ENCODE data around the gene COPZ2. TPM values are rescaled to one million over a fixed set of nuclear protein-coding genes. Genes with fewer than 3 reads are reported as not detected.
A peak's percentile ranks its signal among the peaks of the same experiment; 100 is the strongest.

COPZ2 gene
- total RNA-seq, 2 donors from 2014 or later, result not detected

- 5 to 10% methylated on average over 15 to 26 of the region's 26 CpGs for WGBS, 2 experiments (ENCODE audit: insufficient coverage in 1 of 2, insufficient read length in 1 of 2)
- peak overlapping the region; percentile 87 for H3K9ac ChIP-seq (ENCODE audit: extremely low read depth, low read length, poor library complexity, severe bottlenecking)
- no peaks in the 10 kb centered on the region for H3K27me3 ChIP-seq (ENCODE audit: control insufficient read depth, insufficient read depth, low read length, poor library complexity, severe bottlenecking)
- peaks cover 11% of the 10 kb centered on the region for H3K4me1 ChIP-seq (ENCODE audit: control insufficient read depth, insufficient read depth, low read length)
- H3K36me3 Mint-ChIP-seq (ENCODE audit: low read depth), result peaks cover 18% of the 10 kb centered on the region
- no peaks in the 10 kb centered on the region for H3K9me3 Mint-ChIP-seq
- peak; percentile 61 for DNase-seq
- peaks cover 19% of the 10 kb centered on the region for H3K36me3 ChIP-seq (ENCODE audit: control insufficient read depth, insufficient read depth, low read length)
- peaks cover 32% of the 10 kb centered on the region for H3K4me1 Mint-ChIP-seq
- H3K4me3 Mint-ChIP-seq, result peak overlapping the region; percentile 89
- H3K4me3 ChIP-seq (ENCODE audit: low read length), result peak overlapping the region; percentile 98
- H3K27me3 Mint-ChIP-seq (ENCODE audit: insufficient read depth), result peaks cover 10% of the 10 kb centered on the region
- H3K27ac ChIP-seq (ENCODE audit: low read depth, low read length), result peak overlapping the region; percentile 91
- H3K27ac Mint-ChIP-seq, result peak overlapping the region; percentile 100
- TF ChIP-seq CTCF (conservative IDR thresholded peaks at IDR 0.05), result no peak
- no peaks in the 10 kb centered on the region for H3K9me3 ChIP-seq (ENCODE audit: control insufficient read depth, low read length)
These were observed 9.6 kb upstream of the COPZ2 start for GRCh38 chr17:48047113-48047740.

- no peak for TF ChIP-seq CTCF (conservative IDR thresholded peaks at IDR 0.05)
- peak overlapping the region; percentile 89 for H3K4me3 Mint-ChIP-seq
- peak overlapping the region; percentile 98 for H3K4me3 ChIP-seq (ENCODE audit: low read length)
- H3K27ac Mint-ChIP-seq, result no peak overlapping the region
- peaks cover 10% of the 10 kb centered on the region for H3K36me3 Mint-ChIP-seq (ENCODE audit: low read depth)
- H3K9me3 ChIP-seq (ENCODE audit: control insufficient read depth, low read length), result no peaks in the 10 kb centered on the region
- H3K4me1 Mint-ChIP-seq, result peaks cover 23% of the 10 kb centered on the region
- H3K27ac ChIP-seq (ENCODE audit: low read depth, low read length), result no peak overlapping the region
- H3K9me3 Mint-ChIP-seq, result no peaks in the 10 kb centered on the region
- WGBS, 2 experiments (ENCODE audit: insufficient coverage in 1 of 2, insufficient read length in 1 of 2), result 97 to 98% methylated on average over 7 of the region's 7 CpGs
- H3K4me1 ChIP-seq (ENCODE audit: control insufficient read depth, insufficient read depth, low read length), result peaks cover 10% of the 10 kb centered on the region
- H3K9ac ChIP-seq (ENCODE audit: extremely low read depth, low read length, poor library complexity, severe bottlenecking), result no peak overlapping the region
- peaks cover 15% of the 10 kb centered on the region for H3K27me3 Mint-ChIP-seq (ENCODE audit: insufficient read depth)
- H3K36me3 ChIP-seq (ENCODE audit: control insufficient read depth, insufficient read depth, low read length), result peaks cover 10% of the 10 kb centered on the region
- DNase-seq, result no peak
- no peaks in the 10 kb centered on the region for H3K27me3 ChIP-seq (ENCODE audit: control insufficient read depth, insufficient read depth, low read length, poor library complexity, severe bottlenecking)
These were observed 8.7 kb upstream of the COPZ2 start for GRCh38 chr17:48046296-48046695.

GRCh38 chr17:48045316-48046001 is 7.9 kb upstream of the COPZ2 start:
- peaks cover 2% of the 10 kb centered on the region for H3K36me3 Mint-ChIP-seq (ENCODE audit: low read depth)
- 70 to 81% methylated on average over 3 to 8 of the region's 8 CpGs for WGBS, 2 experiments (ENCODE audit: insufficient coverage in 1 of 2, insufficient read length in 1 of 2)
- no peaks in the 10 kb centered on the region for H3K27me3 ChIP-seq (ENCODE audit: control insufficient read depth, insufficient read depth, low read length, poor library complexity, severe bottlenecking)
- no peak overlapping the region for H3K27ac ChIP-seq (ENCODE audit: low read depth, low read length)
- H3K4me3 ChIP-seq (ENCODE audit: low read length), result no peak overlapping the region
- H3K36me3 ChIP-seq (ENCODE audit: control insufficient read depth, insufficient read depth, low read length), result peaks cover 2% of the 10 kb centered on the region
- H3K4me3 Mint-ChIP-seq, result no peak overlapping the region
- no peak overlapping the region for H3K27ac Mint-ChIP-seq
- H3K4me1 Mint-ChIP-seq, result peaks cover 15% of the 10 kb centered on the region
- H3K9me3 Mint-ChIP-seq, result no peaks in the 10 kb centered on the region
- peaks cover 7% of the 10 kb centered on the region for H3K4me1 ChIP-seq (ENCODE audit: control insufficient read depth, insufficient read depth, low read length)
- peaks cover 19% of the 10 kb centered on the region for H3K27me3 Mint-ChIP-seq (ENCODE audit: insufficient read depth)
- H3K9me3 ChIP-seq (ENCODE audit: control insufficient read depth, low read length), result no peaks in the 10 kb centered on the region
- no peak overlapping the region for H3K9ac ChIP-seq (ENCODE audit: extremely low read depth, low read length, poor library complexity, severe bottlenecking)
- DNase-seq, result no peak
- TF ChIP-seq CTCF (conservative IDR thresholded peaks at IDR 0.05), result no peak

All from endodermal cell (in vitro differentiated cells).